ENCODE data around the gene TPST2. TPM values are rescaled to one million over a fixed set of nuclear protein-coding genes. Genes with fewer than 3 reads are reported as not detected.

Gene TPST2
- total RNA-seq, 1 donor from 2014 or later, result 26.2 TPM

DNA sequence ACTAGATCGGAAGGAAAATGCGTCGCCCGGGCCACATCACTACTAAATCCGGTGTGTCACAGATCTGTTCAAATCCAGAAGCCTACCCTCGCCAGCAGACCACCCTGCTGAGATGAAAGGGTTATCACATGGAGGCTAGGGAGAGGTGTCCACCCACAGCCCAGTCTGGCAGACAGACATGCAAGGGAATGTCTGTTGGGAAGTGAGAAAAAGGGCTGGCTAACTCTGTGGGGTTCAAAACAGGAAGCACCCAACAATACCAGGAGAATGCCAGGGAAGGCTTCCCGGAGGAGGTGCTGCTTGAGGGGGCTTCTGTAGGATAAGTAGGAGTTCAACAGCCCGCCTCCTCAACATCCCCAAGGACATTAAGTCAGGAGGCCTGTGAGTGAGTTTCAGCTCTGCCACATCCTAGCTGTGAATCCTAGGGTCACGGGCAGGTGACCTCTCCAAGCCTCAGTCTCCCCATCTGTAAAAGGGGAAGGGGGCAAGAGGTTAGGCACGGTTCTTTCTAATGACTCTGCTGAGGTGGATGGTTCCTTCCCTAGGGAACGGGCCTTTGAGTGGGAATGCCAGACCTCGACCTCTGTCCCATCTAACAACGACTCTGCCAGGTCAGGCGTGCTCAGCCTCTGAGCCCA is 1.1 kb downstream of the TPST2 start:
- TF ChIP-seq, protein P1, sequence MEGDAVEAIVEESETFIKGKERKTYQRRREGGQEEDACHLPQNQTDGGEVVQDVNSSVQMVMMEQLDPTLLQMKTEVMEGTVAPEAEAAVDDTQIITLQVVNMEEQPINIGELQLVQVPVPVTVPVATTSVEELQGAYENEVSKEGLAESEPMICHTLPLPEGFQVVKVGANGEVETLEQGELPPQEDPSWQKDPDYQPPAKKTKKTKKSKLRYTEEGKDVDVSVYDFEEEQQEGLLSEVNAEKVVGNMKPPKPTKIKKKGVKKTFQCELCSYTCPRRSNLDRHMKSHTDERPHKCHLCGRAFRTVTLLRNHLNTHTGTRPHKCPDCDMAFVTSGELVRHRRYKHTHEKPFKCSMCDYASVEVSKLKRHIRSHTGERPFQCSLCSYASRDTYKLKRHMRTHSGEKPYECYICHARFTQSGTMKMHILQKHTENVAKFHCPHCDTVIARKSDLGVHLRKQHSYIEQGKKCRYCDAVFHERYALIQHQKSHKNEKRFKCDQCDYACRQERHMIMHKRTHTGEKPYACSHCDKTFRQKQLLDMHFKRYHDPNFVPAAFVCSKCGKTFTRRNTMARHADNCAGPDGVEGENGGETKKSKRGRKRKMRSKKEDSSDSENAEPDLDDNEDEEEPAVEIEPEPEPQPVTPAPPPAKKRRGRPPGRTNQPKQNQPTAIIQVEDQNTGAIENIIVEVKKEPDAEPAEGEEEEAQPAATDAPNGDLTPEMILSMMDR (IDR thresholded peaks at IDR 0.05; ENCODE audit: insufficient read depth, low read length, poor library complexity, severe bottlenecking), result no peak
- Histone ChIP-seq H3K4me3 (ENCODE audit: low read depth, low read length) (peak overlapping the region; percentile 69), H3K36me3 (ENCODE audit: control insufficient read depth, insufficient read depth, low read length) (no peaks in the 10 kb centered on the region), H3K27me3 (ENCODE audit: control insufficient read depth, insufficient read depth, low read length) (no peaks in the 10 kb centered on the region)
- no peak for DNase-seq (ENCODE audit: low read depth)

DNA sequence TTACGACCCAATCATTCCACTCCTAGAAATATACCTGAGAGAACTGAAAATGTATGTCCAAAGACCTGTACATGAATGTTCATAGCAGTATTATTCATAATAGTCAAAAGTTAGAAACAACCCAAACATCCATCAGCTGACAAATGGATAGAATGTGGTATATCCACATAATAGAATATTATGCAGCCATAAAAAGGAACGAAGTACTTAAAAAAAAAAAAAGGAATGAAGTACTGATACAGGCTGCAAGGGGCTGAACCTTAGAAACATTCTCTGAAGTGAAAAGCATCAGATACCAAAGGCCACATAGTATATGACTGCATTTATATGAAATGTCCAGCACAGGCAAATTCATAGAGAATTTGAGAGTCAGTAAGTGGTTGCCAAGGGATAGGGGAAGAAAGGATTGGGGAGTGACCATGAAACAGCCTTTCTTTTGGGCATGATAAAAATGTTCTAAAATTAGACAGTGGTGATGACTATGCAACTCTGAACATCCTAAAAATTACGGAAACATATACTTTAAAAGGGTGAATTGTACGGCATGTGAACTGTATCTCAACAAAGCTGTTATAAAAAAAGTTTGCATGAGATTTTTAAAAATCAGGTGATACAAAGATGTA is 1.8 kb downstream of the TPST2 start:
- no peak overlapping the region for H3K4me3 ChIP-seq (ENCODE audit: low read depth, low read length)
- H3K36me3 ChIP-seq (ENCODE audit: control insufficient read depth, insufficient read depth, low read length), result no peaks in the 10 kb centered on the region
- TF ChIP-seq, protein P1 (IDR thresholded peaks at IDR 0.05; ENCODE audit: insufficient read depth, low read length, poor library complexity, severe bottlenecking), result no peak
- DNase-seq (ENCODE audit: low read depth), result no peak
- no peaks in the 10 kb centered on the region for H3K27me3 ChIP-seq (ENCODE audit: control insufficient read depth, insufficient read depth, low read length)

DNA sequence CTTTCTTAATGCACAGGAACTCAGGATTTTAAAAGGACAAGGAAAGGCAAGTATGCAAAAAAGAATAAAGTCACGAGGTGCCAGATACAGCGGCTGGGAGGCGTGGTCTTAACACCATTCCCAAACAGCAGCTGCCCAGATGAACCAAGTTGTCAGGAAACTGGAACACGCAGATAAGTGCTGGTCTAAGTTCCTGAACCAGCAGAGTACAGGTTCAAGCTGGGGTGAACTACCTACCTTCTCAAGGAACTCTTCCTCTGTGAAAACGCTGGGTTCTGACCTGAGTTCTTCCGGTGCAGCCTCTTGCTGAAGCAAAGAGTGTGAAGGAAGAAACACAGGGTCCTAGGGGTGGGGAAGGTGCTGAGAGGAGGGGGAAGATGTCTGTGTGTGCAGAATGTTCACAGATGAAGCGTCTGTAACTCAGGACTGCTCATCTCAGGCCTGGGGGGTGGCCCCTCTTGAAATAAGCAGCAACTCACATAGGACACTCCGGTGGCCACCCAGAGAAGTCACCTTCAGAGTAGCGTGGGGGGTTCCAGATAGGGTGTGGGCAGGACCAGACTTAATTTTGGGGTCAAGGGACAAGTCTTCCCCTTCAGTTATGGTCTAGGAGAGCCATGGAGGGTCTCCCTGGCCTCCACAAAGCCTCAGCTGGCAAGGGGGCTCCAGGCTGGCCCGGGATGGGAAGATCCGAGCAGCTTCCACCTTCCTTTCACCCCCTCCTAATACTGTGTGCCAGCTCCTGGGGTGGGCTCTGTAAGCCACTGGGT is 3.2 kb downstream of the TPST2 start:
- DNase-seq (ENCODE audit: low read depth), result no peak
- H3K36me3 ChIP-seq (ENCODE audit: control insufficient read depth, insufficient read depth, low read length), result no peaks in the 10 kb centered on the region
- H3K4me3 ChIP-seq (ENCODE audit: low read depth, low read length), result no peak overlapping the region
- TF ChIP-seq, protein P1 (IDR thresholded peaks at IDR 0.05; ENCODE audit: insufficient read depth, low read length, poor library complexity, severe bottlenecking), result no peak
- no peaks in the 10 kb centered on the region for H3K27me3 ChIP-seq (ENCODE audit: control insufficient read depth, insufficient read depth, low read length)

DNA sequence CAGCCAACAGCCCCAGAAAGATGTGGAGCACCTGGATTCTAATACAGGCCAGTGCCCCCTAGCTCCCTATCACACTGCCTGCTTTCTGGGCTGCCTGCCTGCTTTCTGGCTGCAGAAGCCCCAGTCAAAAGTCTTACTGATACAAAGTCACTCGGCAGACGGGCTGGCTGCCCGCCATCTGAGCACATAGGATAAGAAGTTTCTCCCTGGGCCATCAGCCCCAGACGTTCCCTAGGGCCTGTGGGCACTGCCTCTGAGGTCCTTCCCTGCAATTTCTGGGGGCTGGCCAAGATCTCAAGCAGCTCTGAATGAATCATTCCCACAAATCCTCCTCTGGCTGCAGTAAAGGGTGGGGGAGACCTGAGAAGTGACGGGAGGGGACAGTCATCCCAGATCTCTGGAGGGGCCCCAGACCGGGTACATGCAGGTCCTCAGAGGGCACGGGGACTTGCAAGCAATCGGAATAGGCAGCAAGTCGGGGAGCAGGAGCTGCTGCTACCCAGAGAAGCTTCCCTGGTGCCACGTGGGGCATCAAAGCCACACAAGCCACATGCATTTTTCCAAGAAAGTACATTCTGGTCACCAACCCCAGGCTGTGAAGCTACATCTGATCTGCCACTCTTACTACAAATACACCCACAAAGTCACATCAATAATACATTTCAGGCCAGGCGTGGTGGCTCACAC is 4.7 kb downstream of the TPST2 start:
- H3K4me3 ChIP-seq (ENCODE audit: low read depth, low read length), result no peak overlapping the region
- no peaks in the 10 kb centered on the region for H3K27me3 ChIP-seq (ENCODE audit: control insufficient read depth, insufficient read depth, low read length)
- peak; percentile 35 for DNase-seq (ENCODE audit: low read depth)
- TF ChIP-seq, protein P1 (IDR thresholded peaks at IDR 0.05; ENCODE audit: insufficient read depth, low read length, poor library complexity, severe bottlenecking), result peak; percentile 10
- no peaks in the 10 kb centered on the region for H3K36me3 ChIP-seq (ENCODE audit: control insufficient read depth, insufficient read depth, low read length)

DNA sequence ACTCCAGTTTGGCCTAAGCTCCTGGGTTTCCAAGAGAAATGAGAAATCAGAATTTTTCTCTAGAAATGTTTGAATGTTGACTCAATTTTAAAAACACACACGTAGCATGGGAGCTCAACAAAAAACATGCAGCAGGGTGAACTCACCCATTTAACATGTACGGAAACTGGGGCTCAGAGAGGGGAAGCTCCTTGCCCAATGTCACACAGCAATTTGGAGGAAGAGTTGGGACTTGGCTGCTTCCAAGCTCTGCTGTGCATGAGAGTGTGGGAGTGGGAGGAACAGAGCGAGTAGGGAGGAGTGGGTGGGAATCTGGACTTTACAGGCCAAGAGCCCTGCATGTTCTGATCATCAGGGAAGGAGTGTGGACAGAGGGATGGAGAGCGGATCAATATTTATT is 5.9 kb downstream of the TPST2 start:
- H3K4me3 ChIP-seq (ENCODE audit: low read depth, low read length), result no peak overlapping the region
- no peak for DNase-seq (ENCODE audit: low read depth)
- TF ChIP-seq, protein P1 (IDR thresholded peaks at IDR 0.05; ENCODE audit: insufficient read depth, low read length, poor library complexity, severe bottlenecking), result no peak
- H3K36me3 ChIP-seq (ENCODE audit: control insufficient read depth, insufficient read depth, low read length), result no peaks in the 10 kb centered on the region
- H3K27me3 ChIP-seq (ENCODE audit: control insufficient read depth, insufficient read depth, low read length), result no peaks in the 10 kb centered on the region
